Natural killer cell (primary cell): Measurements from ENCODE around the gene PRUNE2. TPM values are rescaled to one million over a fixed set of nuclear protein-coding genes. Genes with fewer than 3 reads are reported as not detected.

ENCODE experiments used
- ATAC-seq, 3 donors: fragments of 150-1000 bp in 2 of 3; fragments of 200-7000 bp in 1 of 3; cut with Tn5 transposase; 1 replicate in 1 of 3; 2 replicates in 2 of 3; pipeline ENCODE4 v1.10.0; 2021; ENCODE audit warnings: mild to moderate bottlenecking in 2 of 3, moderate library complexity in 2 of 3
- DNase-seq, 2 donors: peaks; one replicate each; pipeline versions ENCODE4 v3.0.0 to v3.0.0-alpha.2; 2013 to 2021; ENCODE audit warnings: mixed read lengths in 1 of 2
- H3K27ac ChIP-seq: one replicate; pipeline ENCODE4 v1.5.1; 2013; ENCODE audit warnings: mild to moderate bottlenecking, low read length
- H3K27me3 ChIP-seq: one replicate; pipeline ENCODE4 v1.6.1; 2013; ENCODE audit warnings: low read length; ENCODE audit not compliant: control insufficient read depth, insufficient read depth
- H3K36me3 ChIP-seq: one replicate; pipeline ENCODE4 v1.6.1; 2013; ENCODE audit warnings: low read length; ENCODE audit not compliant: control insufficient read depth, insufficient read depth
- H3K4me1 ChIP-seq: one replicate; pipeline ENCODE4 v1.6.1; 2013; ENCODE audit warnings: low read length; ENCODE audit not compliant: control insufficient read depth, insufficient read depth
- H3K4me3 ChIP-seq: one replicate; pipeline ENCODE4 v1.5.1; 2013; ENCODE audit warnings: low read length
- H3K9me3 ChIP-seq: one replicate; pipeline ENCODE4 v1.6.1; 2013; ENCODE audit warnings: low read length; ENCODE audit not compliant: control insufficient read depth, insufficient read depth
- H3K27ac Mint-ChIP-seq, 2 donors: one replicate each; pipeline ENCODE4 v1.8.0; 2022; ENCODE audit warnings: mild to moderate bottlenecking in 2 of 2, mixed read lengths in 2 of 2, moderate library complexity in 1 of 2
- H3K27me3 Mint-ChIP-seq, 2 donors: one replicate each; pipeline ENCODE4 v1.8.0; 2022; ENCODE audit warnings: low read depth in 2 of 2, mixed read lengths in 2 of 2
- H3K36me3 Mint-ChIP-seq: one replicate; pipeline ENCODE4 v1.8.0; 2022; ENCODE audit warnings: mixed read lengths
- H3K4me1 Mint-ChIP-seq, 2 donors: one replicate each; pipeline ENCODE4 v1.8.0; 2022; ENCODE audit warnings: mixed read lengths in 2 of 2
- H3K4me3 Mint-ChIP-seq: one replicate; pipeline ENCODE4 v1.8.0; 2022; ENCODE audit warnings: mild to moderate bottlenecking, moderate library complexity, mixed read lengths
- H3K9me3 Mint-ChIP-seq, 2 donors: one replicate each; pipeline ENCODE4 v1.8.0; 2022; ENCODE audit warnings: mixed read lengths in 2 of 2
- WGBS: methylation state at CpG from one replicate; pipeline ENCODE4 v1.1.7; 2013; ENCODE audit warnings: missing lambda C conversion rate; ENCODE audit not compliant: insufficient coverage; 5-methylcytosine and 5-hydroxymethylcytosine counted together
- intact Hi-C: fragments of 100-400 bp; cut with micrococcal nuclease; formaldehyde crosslinking; loops from one replicate; pipeline ENCODE4 v1.14.2; 2022
- total RNA-seq, 4 donors: library from RNA; stranded (reverse); fragments of 120-200 nt in 1 of 4; gene quantifications; one replicate each; pipeline versions ENCODE4 v1.2.3 to v1.2.4, GENCODE V29; 2013 to 2022
- TF ChIP-seq, protein P1 (sequence below): fragments of 200-600 bp; IDR thresholded peaks from one replicate; pipeline ENCODE4 v1.8.0; 2022; ENCODE audit warnings: antibody characterized with exemption

The PRUNE2 gene
- total RNA-seq, 3 donors from 2014 or later (not counting 1 experiment from before 2014, with no cell fraction given): 0.43 to 0.45 TPM; not detected in 1

DNA sequence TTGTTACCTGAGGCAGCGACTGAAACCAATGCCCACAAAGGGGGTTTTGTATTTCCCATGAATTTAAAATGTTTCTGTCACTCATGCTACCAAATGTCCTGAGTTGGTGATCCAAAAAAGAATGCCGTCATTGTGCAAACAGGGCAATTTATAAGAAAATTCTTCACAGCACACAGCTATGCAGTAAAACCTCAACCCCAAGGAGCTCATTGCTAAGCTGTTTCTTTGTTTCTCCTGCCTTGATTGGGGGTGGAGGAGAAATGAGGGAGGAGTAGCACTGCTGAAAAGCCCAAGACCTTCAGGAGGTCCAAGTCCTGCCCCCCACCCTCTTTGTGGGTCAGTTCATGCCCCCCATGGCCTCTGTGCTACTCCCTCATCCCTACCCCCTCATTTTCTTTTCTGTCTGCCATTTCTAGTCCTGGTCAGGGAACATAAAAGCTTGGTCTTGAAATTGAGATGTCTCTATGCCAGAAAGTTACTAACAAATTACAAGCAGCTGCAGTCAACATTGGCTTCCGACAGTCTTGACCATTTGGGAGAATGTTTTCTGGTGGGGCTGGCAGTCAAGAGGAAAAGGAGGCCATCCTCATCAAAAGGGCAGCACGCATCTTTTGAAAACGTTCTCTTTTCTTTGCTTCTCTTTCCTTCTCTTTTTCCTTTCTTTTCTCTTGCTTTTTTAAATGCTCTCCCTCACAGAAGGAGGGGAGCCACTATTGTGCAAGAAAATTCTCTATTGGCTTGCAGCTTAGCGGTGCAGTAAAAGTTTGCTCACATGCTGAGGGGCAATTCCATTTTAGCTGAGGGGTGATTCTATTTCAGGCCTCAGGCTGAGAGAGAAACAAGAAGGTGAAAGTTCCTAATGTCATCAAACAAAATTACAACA is 313.6 kb downstream of the PRUNE2 start:
- WGBS: 96% methylated on average over 5 of the region's 6 CpGs
- intact Hi-C loops: no loop called here
- peaks cover 7% of the 10 kb centered on the region for H3K4me1 ChIP-seq

DNA sequence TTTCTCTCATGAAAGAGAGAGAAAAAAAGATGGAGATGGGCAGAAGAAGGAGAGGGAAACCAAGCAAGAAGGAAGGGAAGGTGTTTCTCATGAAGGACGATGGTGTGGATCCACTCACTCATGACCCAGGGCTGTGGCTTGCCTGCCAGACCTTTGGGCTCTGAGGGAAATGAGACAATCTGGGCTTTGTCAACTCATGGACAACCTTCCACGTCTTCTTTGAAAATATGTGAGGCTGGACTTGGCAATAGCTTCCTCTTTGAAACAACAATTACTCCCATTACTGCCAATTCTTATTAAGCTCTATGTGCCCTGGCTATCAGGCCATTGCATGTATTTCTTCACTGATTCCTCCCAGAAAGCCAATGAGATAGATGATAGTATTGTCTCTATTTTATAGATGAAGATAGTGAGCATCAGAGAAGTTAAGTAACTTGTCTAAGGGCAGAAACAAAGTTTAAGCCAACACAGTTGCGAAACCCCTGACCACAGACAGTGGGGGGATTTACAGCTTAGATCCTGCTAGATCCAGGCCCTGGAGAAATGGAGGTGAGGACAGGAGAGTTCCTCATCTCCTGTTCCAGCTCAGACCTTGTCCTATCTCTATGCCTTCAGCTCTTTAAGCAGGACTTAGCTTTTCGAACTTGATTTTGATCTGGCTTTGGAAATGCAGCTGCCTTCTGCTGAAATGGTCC is 314.5 kb downstream of the PRUNE2 start:
- intact Hi-C loops: no loop called here
- H3K9me3 ChIP-seq: no peaks in the 10 kb centered on the region
- TF ChIP-seq, protein P1, sequence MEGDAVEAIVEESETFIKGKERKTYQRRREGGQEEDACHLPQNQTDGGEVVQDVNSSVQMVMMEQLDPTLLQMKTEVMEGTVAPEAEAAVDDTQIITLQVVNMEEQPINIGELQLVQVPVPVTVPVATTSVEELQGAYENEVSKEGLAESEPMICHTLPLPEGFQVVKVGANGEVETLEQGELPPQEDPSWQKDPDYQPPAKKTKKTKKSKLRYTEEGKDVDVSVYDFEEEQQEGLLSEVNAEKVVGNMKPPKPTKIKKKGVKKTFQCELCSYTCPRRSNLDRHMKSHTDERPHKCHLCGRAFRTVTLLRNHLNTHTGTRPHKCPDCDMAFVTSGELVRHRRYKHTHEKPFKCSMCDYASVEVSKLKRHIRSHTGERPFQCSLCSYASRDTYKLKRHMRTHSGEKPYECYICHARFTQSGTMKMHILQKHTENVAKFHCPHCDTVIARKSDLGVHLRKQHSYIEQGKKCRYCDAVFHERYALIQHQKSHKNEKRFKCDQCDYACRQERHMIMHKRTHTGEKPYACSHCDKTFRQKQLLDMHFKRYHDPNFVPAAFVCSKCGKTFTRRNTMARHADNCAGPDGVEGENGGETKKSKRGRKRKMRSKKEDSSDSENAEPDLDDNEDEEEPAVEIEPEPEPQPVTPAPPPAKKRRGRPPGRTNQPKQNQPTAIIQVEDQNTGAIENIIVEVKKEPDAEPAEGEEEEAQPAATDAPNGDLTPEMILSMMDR: no peak
- H3K27me3 ChIP-seq: no peaks in the 10 kb centered on the region
- no peak overlapping the region for H3K27ac Mint-ChIP-seq
- H3K4me1 Mint-ChIP-seq: peaks cover 27 to 35% of the 10 kb centered on the region in 2 donors
- H3K36me3 Mint-ChIP-seq: no peaks in the 10 kb centered on the region
- no peaks in the 10 kb centered on the region for H3K9me3 Mint-ChIP-seq
- H3K4me3 ChIP-seq: no peak overlapping the region
- H3K4me3 Mint-ChIP-seq: no peak overlapping the region
- ATAC-seq (no peak), DNase-seq (no peak)
- 86% methylated on average over 4 of the region's 4 CpGs for WGBS
- no peaks in the 10 kb centered on the region for H3K36me3 ChIP-seq
- no peak overlapping the region for H3K27ac ChIP-seq
- peaks cover 7% of the 10 kb centered on the region for H3K4me1 ChIP-seq
- peaks cover 0 to 4% of the 10 kb centered on the region in 2 donors for H3K27me3 Mint-ChIP-seq

More for the DNA sequence above, 313.6 kb downstream of the PRUNE2 start:
- DNase-seq (no peak), ATAC-seq (no peak)
- Mint-ChIP-seq H3K36me3 (no peaks in the 10 kb centered on the region), H3K9me3 (no peaks in the 10 kb centered on the region), H3K4me1 (peaks cover 18 to 28% of the 10 kb centered on the region in 2 donors), H3K27ac (no peak overlapping the region), H3K27me3 (peaks cover 0 to 4% of the 10 kb centered on the region in 2 donors), H3K4me3 (no peak overlapping the region)
- Histone ChIP-seq H3K27me3 (no peaks in the 10 kb centered on the region), H3K9me3 (no peaks in the 10 kb centered on the region), H3K27ac (no peak overlapping the region), H3K4me3 (no peak overlapping the region), H3K36me3 (no peaks in the 10 kb centered on the region)
- TF ChIP-seq, protein P1: no peak

DNA sequence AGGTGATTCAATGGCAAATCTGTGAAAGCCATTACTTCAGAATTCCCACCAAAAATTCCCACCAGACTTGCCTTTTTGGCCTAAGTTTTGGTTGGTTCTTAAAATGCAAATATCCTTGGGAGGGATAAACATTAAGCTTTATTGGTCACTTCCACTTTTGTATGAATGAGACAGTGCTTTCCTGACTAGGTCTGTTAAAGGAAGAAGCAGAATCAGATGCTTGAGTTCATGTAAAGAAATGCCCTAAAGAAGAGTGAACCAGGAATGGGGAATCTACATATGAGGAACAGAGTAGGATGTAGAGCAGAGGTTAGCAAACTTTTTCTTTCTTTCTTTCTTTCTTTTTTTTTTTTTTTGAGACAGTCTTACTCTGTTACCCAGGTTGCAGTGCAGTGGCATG is 317.6 kb downstream of the PRUNE2 start:
- Histone ChIP-seq H3K36me3 (no peaks in the 10 kb centered on the region), H3K27ac (no peak overlapping the region), H3K4me3 (no peak overlapping the region), H3K27me3 (no peaks in the 10 kb centered on the region), H3K4me1 (peaks cover 2% of the 10 kb centered on the region), H3K9me3 (no peaks in the 10 kb centered on the region)
- Mint-ChIP-seq H3K4me1 (peaks cover 22 to 35% of the 10 kb centered on the region in 2 donors), H3K27me3 (peaks cover 0 to 4% of the 10 kb centered on the region in 2 donors), H3K4me3 (no peak overlapping the region), H3K9me3 (no peaks in the 10 kb centered on the region), H3K36me3 (no peaks in the 10 kb centered on the region), H3K27ac (no peak overlapping the region)
- TF ChIP-seq, protein P1: no peak
- DNase-seq: no peak
- no peak for ATAC-seq
- intact Hi-C loops: no loop called here
